Activated naive CD4-positive, alpha-beta T cell treated with anti-CD3 and anti-CD28 coated beads, Interleukin-2, amount 10 ng/mL, durations not matched to agents 7 days and 5 days (primary cell): ENCODE data around the gene GHR.
"Not testable (repeated sequence)": the region's sequence is repeated elsewhere in the genome, so short reads cannot be mapped to it uniquely, and the experiment has no call there.

Source experiments
- CTCF ChIA-PET: fragments of 350-600 bp; sonication (Branson Sonifier 250); formaldehyde crosslinking; loops from one replicate; lab custom pipeline; 2021; ENCODE audit warnings: antibody characterized with exemption; lab: Charles Lee
- DNase-seq: peaks from one replicate; pipeline ENCODE4 v3.0.0-alpha.2; 2020
- H3K27ac Mint-ChIP-seq: one replicate; pipeline ENCODE4 v1.8.0; 2021; ENCODE audit warnings: mild to moderate bottlenecking, moderate library complexity, mixed read lengths
- H3K27me3 Mint-ChIP-seq: one replicate; pipeline ENCODE4 v1.8.0; 2021; ENCODE audit warnings: mild to moderate bottlenecking, mixed read lengths
- H3K36me3 Mint-ChIP-seq: one replicate; pipeline ENCODE4 v1.8.0; 2021; ENCODE audit warnings: mixed read lengths
- H3K4me1 Mint-ChIP-seq: one replicate; pipeline ENCODE4 v1.8.0; 2021; ENCODE audit warnings: mixed read lengths
- H3K4me3 Mint-ChIP-seq: one replicate; pipeline ENCODE4 v1.8.0; 2021; ENCODE audit warnings: mild to moderate bottlenecking, moderate library complexity, mixed read lengths
- H3K9me3 Mint-ChIP-seq: one replicate; pipeline ENCODE4 v1.8.0; 2021; ENCODE audit warnings: mixed read lengths

Gene GHR

DNA sequence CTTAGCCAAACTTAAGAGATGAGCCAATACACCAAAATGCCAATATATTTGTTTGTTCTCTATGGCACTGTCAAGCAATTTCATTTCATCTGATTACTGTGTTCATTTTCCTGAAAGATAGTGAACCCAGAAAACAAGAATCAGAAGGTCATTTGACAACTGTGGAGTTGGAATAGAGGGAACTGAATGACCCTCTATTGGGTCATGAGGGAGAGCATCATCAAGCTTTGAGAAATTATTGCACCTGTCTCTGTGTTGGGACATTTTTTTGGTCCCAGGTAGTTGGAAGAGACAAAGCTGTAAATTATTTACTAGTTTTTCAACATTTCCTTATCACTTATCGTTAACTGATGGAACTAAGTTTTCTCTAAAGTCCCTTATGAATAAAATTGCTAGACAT is 129.4 kb downstream of the GHR start:
- H3K4me1 Mint-ChIP-seq, result no peaks in the 10 kb centered on the region
- DNase-seq, result no peak
- no peak overlapping the region for H3K4me3 Mint-ChIP-seq
- H3K9me3 Mint-ChIP-seq, result no peaks in the 10 kb centered on the region
- CTCF ChIA-PET, result interaction anchor here (0.6 kb wide), 2 partner anchors 39 to 163 kb away, joined by 3 read pairs; no protein-coding TSS in a partner anchor
- no peak overlapping the region for H3K27ac Mint-ChIP-seq
- H3K27me3 Mint-ChIP-seq, result no peaks in the 10 kb centered on the region
- H3K36me3 Mint-ChIP-seq, result no peaks in the 10 kb centered on the region

DNA sequence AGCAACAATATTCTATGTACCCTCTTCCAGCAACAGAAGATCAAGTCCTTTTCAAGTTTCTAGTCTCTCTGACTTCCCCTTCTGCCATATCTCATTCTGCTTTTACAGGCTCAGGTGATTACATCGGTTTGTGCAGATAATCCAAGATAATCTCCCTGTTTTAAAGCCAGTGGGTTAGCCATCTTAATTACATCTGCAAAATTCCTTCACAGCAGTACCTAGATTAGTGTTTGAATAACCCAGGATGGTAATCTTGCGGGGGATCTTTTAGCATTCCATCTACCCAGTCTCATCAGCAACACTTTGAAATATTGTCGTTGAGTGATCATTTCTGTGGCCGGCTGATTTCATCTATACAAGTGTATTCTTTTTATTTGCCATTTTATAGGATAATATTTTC is 130.2 kb downstream of the GHR start:
- no peaks in the 10 kb centered on the region for H3K36me3 Mint-ChIP-seq
- no peaks in the 10 kb centered on the region for H3K27me3 Mint-ChIP-seq
- no peaks in the 10 kb centered on the region for H3K4me1 Mint-ChIP-seq
- no peak overlapping the region for H3K27ac Mint-ChIP-seq
- DNase-seq, result no peak
- H3K9me3 Mint-ChIP-seq, result no peaks in the 10 kb centered on the region
- CTCF ChIA-PET, result no interaction called here
- no peak overlapping the region for H3K4me3 Mint-ChIP-seq

DNA sequence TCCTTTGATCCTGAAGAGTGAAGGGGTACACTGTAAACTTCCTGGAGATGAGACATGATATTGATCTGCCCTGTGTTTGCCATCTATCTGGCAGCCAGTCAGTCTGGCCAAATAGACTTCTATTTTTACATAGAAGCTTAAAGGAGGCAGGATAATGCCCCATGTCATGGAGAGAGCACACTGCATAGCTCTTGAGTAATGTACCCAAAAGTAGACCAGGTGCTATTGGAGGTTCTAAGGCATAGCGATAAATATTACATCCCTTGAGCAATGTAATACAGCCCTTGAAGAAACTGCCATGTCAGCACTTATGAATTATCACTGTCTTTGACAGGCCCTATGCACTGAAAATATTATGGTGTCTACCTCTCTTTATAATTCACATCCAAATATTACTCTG is 131.8 kb downstream of the GHR start:
- no peak for DNase-seq
- H3K4me1 Mint-ChIP-seq, result no peaks in the 10 kb centered on the region
- CTCF ChIA-PET, result no interaction called here
- H3K27ac Mint-ChIP-seq, result no peak overlapping the region
- H3K4me3 Mint-ChIP-seq, result no peak overlapping the region
- H3K36me3 Mint-ChIP-seq, result no peaks in the 10 kb centered on the region
- H3K9me3 Mint-ChIP-seq, result no peaks in the 10 kb centered on the region
- H3K27me3 Mint-ChIP-seq, result no peaks in the 10 kb centered on the region

DNA sequence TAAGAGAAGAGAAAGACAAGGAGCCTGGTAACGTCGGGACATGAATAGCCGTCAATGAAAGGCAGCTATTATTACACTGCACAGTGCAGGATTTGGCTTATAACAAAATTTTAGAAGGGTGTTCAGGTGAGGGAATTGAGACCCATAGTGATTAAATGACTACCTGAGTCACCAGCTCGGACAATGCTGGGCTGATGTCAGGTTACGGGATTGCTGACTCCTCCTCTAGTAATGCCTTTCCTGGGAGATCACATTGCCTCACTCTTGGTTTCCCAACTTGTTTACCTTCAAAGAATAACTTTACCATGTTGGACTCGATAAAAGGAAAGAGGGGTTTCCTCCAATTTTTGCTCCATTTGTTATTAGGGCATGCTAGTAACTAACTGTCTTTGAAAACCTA is 132.6 kb downstream of the GHR start:
- CTCF ChIA-PET, result no interaction called here
- Mint-ChIP-seq H3K4me1 (no peaks in the 10 kb centered on the region), H3K36me3 (no peaks in the 10 kb centered on the region), H3K27ac (no peak overlapping the region), H3K9me3 (no peaks in the 10 kb centered on the region), H3K4me3 (no peak overlapping the region), H3K27me3 (no peaks in the 10 kb centered on the region)
- no peak for DNase-seq

DNA sequence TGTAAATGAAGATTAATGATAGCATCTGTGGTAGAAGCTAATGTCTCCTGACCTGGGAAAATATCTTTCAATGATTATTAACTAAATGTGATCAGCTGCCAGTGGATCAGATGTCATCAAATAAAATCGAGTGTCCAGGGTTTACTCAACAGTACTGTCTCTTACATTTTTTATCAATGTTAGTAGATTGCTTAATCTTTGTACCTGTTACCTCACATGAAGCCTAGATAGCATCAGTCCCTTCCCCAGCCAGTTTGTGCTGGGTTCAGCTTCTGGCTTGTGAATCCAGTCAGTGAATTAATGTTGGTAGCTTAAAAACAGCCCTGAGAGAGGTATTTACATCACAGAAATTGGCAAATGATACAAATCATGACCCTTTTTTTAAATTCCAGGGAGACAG is 134.4 kb downstream of the GHR start:
- Mint-ChIP-seq H3K27ac (no peak overlapping the region), H3K9me3 (no peaks in the 10 kb centered on the region), H3K4me3 (no peak overlapping the region), H3K36me3 (no peaks in the 10 kb centered on the region), H3K4me1 (no peaks in the 10 kb centered on the region), H3K27me3 (no peaks in the 10 kb centered on the region)
- CTCF ChIA-PET, result no interaction called here
- DNase-seq, result no peak

DNA sequence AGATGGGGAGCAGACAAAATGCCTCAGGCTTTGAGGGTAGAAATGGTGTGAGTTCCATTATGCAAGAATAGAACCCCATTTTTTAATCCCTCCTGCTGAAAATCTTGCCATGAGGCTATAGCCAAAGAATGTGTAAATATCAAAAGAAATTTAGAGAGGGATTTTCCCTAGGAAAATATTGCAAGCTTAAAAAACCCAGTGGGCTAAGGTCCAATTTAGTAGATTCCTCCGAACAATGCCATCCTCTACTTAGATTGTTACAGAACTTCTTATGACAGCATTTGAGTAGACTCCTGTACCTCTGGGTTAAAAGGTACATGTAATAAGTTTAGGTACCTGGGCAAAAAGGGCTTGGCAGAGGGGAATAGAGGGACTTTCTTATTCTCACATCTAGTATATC is 138.4 kb downstream of the GHR start:
- CTCF ChIA-PET, result no interaction called here
- Mint-ChIP-seq H3K36me3 (no peaks in the 10 kb centered on the region), H3K4me1 (no peaks in the 10 kb centered on the region), H3K27me3 (peaks cover 4% of the 10 kb centered on the region), H3K27ac (no peak overlapping the region), H3K9me3 (no peaks in the 10 kb centered on the region), H3K4me3 (no peak overlapping the region)
- DNase-seq, result no peak

DNA sequence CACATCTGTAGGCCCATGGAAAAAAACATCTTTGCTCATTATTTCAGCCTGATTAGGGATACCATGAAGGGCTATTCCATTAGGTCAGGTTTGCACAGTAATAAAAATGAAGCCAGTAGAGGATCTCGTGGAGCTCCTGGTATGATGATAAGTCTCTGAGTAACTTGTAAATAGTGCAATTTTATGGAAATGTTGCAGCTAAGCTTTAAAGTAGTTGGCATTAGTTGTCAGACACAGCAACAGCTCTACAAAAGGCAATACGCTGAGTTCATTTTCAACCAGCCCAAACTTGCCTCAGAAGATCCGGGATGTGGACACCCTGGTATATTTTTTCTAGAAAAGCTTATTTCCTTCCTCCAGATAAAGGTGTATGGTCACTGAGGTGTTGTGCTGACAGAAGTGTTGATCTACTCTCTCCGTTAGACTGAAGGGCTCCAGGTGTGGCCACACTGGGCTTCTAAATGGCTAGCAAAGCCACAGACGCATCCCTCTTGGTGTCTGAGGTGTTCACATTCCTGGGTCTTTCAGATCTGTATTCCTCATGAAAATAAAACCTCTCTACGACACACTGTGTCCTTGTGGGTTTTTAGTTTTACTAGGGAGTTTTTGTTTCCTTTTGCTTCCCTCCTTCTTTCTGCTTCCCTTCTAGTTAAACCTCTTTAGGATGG is 141.6 kb downstream of the GHR start:
- H3K27me3 Mint-ChIP-seq, result peaks cover 4% of the 10 kb centered on the region
- CTCF ChIA-PET, result interaction anchor here (0.7 kb wide), 1 partner anchor 325 kb away, joined by 4 read pairs; no protein-coding TSS in a partner anchor
- no peak overlapping the region for H3K27ac Mint-ChIP-seq
- H3K4me1 Mint-ChIP-seq, result no peaks in the 10 kb centered on the region
- H3K36me3 Mint-ChIP-seq, result no peaks in the 10 kb centered on the region
- H3K4me3 Mint-ChIP-seq, result no peak overlapping the region
- DNase-seq, result no peak
- H3K9me3 Mint-ChIP-seq, result no peaks in the 10 kb centered on the region

DNA sequence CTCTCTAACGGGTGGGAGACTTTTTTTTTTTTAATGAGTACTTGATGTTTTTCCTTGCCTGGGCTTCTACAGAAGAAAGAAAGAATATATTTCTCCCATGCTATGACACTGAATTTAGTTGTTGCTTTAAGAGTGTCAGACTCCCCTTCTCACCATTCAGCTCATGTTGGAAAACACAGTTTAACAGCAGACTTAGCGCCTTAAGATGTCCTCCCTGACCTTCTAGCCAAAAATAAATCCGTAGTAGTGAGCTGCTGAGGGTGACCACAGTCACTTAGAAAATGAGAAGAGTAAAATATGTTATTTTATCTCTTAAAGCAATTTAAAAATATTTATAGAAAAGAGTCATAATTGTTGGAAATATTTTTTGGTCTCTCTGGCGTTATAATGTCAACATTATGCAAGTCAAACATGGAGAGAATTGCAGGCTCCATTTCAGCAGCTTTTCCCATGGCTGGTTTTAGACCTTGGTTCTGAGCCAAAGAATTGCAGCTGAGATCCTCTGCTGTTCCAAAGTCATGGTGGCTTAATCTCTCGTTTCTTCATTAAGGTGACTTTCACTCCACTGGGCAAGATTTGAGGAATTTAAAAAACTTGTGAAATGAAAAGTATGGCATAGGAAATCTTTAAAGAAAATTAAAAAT is 143.5 kb downstream of the GHR start:
- Mint-ChIP-seq H3K27me3 (peaks cover 4% of the 10 kb centered on the region), H3K36me3 (no peaks in the 10 kb centered on the region), H3K27ac (no peak overlapping the region), H3K9me3 (no peaks in the 10 kb centered on the region), H3K4me1 (no peaks in the 10 kb centered on the region), H3K4me3 (no peak overlapping the region)
- DNase-seq, result no peak
- CTCF ChIA-PET, result no interaction called here

DNA sequence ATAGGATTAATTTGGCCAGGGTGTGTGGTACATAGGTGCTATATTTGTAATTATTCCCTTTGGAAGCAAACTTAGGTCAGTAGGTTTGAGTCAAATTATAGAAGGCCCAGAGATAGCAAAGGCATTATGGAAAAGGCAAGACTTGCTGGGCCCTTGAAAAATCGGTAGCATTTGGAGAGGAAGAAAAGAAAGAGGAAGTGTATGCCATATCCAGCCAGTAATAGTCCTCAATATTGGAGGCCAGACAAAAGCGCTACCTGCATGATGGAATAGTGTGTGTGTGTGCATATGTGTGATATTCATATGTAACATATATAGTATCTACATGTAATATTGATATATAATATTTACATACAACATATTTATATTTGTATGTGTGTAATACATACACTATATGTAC is 146.1 kb downstream of the GHR start:
- Mint-ChIP-seq H3K27me3 (peaks cover 4% of the 10 kb centered on the region), H3K36me3 (no peaks in the 10 kb centered on the region), H3K27ac (no peak overlapping the region), H3K4me3 (no peak overlapping the region), H3K9me3 (no peaks in the 10 kb centered on the region), H3K4me1 (no peaks in the 10 kb centered on the region)
- no peak for DNase-seq
- CTCF ChIA-PET, result no interaction called here

DNA sequence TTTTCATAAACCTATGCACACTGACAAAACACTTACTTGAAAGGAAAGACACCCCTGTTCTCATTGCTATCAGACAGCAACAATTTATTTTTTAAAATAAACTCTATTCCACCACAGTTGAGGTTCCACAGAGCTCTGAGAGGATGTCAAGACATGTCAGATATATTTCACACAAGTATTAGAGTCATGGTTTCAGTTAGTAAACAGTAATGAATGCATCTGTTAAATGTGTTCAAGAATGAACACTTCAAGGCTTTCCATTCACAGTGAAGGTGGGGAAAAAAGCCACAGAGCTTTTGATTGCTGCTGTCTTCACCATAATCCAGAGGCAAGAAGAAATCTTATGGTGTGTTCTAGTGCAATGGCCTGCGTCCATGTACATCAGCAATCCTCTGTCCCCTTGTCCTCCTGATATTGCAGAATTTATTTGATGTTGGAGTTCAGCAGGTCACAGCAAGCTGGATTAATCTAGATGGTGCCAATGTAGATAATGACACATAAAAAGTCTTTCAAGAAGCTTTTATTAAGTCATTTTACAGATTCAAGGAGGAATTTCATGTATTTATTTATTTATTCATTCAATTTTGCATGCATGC is 146.8 kb downstream of the GHR start:
- CTCF ChIA-PET, result no interaction called here
- Mint-ChIP-seq H3K9me3 (no peaks in the 10 kb centered on the region), H3K4me1 (no peaks in the 10 kb centered on the region), H3K4me3 (no peak overlapping the region), H3K27ac (no peak overlapping the region), H3K36me3 (no peaks in the 10 kb centered on the region), H3K27me3 (peaks cover 1% of the 10 kb centered on the region)
- no peak for DNase-seq

DNA sequence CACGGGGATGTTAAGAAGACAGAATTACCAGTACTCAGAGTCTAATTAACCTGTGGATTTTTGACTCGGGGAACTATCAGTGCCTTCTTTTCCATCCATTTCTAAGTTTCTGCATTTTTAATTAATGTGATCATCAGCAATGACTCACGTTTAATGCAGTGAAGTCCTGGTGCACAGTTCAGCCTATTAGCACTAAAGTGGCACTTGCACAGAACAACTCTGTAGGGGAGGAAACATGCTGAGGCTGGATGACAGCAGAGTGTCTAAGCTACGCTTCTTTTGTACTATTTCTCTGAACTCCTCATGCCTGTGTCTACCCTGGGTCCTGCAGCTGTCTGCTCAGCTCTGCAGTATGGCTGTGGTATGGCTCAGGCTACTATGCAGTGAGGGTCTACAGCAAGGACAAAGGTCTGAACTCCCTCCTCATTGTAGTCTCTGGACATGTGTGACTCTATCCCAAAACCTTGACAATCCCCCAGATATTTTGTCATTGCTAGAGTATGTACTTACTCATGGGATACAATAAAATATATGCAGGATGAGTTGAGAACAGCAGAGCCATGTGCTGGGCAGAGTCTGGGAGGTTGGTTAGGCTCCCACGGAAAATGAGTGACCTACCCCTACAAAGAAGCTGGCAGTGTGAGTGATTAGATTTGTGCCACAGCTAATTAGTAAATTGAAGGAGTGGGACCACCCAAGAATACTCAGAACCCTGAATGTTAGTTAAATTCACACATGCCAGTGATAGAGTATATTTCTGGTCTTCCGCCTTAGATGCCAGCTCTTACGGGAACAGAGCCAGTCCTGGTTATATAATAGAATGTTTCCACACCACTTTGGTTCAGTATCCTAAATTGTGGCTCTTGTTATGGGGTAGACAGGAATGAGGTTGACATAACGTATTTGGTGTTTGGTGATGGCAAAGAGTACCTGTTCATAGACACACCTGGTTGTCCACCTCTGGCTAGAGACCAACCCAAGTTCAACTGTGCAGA is 148.0 kb downstream of the GHR start:
- no peaks in the 10 kb centered on the region for H3K36me3 Mint-ChIP-seq
- H3K4me1 Mint-ChIP-seq, result no peaks in the 10 kb centered on the region
- no peaks in the 10 kb centered on the region for H3K9me3 Mint-ChIP-seq
- no peak overlapping the region for H3K4me3 Mint-ChIP-seq
- CTCF ChIA-PET, result interaction anchor here (1.6 kb wide), 1 partner anchor 11 kb away, joined by 5 read pairs; no protein-coding TSS in a partner anchor
- DNase-seq, result no peak
- no peak overlapping the region for H3K27ac Mint-ChIP-seq
- peaks cover 3% of the 10 kb centered on the region for H3K27me3 Mint-ChIP-seq

DNA sequence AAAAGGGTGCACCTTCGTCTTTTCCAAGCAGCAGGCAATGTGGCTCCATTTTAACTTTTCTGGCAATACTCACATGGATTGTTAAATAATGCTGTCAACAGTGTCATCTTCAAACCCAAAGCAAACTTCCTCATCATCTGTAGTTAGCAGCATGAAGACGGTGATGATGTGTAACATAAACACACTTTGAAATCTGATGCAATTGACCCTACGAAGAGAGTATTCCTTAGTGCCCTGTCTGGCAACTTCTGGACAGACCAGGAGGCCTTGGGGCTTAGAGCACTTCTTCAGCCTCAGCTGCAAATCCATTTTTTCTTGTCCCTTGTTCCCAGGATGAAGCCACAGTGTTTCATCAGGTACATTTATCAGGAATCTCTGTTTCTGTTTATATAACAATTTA is 149.1 kb downstream of the GHR start:
- Mint-ChIP-seq H3K27me3 (peaks cover 3% of the 10 kb centered on the region), H3K9me3 (no peaks in the 10 kb centered on the region), H3K27ac (no peak overlapping the region), H3K4me1 (no peaks in the 10 kb centered on the region), H3K4me3 (no peak overlapping the region), H3K36me3 (no peaks in the 10 kb centered on the region)
- CTCF ChIA-PET, result interaction anchor here (1.6 kb wide), 1 partner anchor 10 kb away, joined by 5 read pairs; no protein-coding TSS in a partner anchor
- no peak for DNase-seq

DNA sequence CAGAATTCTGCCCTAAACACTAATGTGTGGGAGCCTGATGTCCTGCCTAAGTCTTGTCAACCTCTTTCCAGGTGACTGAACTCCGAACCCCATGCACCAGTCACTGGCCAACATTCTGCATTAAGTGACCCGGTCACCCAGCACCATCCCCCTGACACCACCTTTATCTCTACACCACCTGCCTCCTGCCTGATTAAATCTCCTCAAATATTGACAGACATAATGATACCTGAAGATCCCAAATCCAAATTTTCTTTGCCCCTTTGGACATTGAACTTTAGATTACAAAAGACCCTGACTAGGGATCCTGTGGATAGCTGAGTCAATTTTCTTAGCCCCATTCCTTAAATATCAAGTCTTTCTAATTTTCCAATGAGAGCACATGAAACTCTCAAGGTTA is 150.1 kb downstream of the GHR start:
- no peaks in the 10 kb centered on the region for H3K4me1 Mint-ChIP-seq
- H3K4me3 Mint-ChIP-seq, result no peak overlapping the region
- no peak for DNase-seq
- CTCF ChIA-PET, result interaction anchor here (0.8 kb wide), 1 partner anchor 13 kb away, joined by 3 read pairs; no protein-coding TSS in a partner anchor
- peaks cover 3% of the 10 kb centered on the region for H3K27me3 Mint-ChIP-seq
- H3K36me3 Mint-ChIP-seq, result no peaks in the 10 kb centered on the region
- no peak overlapping the region for H3K27ac Mint-ChIP-seq
- H3K9me3 Mint-ChIP-seq, result no peaks in the 10 kb centered on the region

DNA sequence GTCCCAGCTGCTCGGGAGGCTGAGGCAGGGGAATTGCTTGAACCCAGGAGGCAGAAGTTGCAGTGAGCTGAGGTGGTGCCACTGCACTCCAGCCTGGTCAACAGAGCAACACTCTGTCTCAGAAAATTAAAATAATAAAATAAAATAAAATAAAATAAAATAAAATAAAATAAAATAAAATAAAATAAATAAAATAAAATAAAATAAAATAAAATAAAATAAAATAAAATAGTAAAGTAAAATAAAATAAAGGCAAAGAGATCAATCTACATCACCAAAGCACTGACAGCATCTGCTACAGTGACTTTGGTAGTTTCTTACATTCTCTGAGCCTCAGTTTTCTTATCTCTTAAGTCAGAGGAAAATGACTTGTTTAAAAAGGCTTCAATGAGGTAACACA is 152.7 kb downstream of the GHR start:
- H3K4me1 Mint-ChIP-seq, result not testable (repeated sequence)

More for the DNA sequence above, 152.7 kb downstream of the GHR start:
- H3K27ac Mint-ChIP-seq, H3K4me3 Mint-ChIP-seq, CTCF ChIA-PET, H3K9me3 Mint-ChIP-seq, H3K36me3 Mint-ChIP-seq, H3K27me3 Mint-ChIP-seq, DNase-seq: not testable (repeated sequence)
